Measurements from ENCODE around the gene RRH. TPM values are rescaled to one million over a fixed set of nuclear protein-coding genes. Genes with fewer than 3 reads are reported as not detected.

The RRH gene
- total and polyA plus RNA-seq, 2 of the 13 experiments (the other 11 are each of a cell fraction or from before 2014, with no cell fraction given), result 0.07 to 0.17 TPM

DNA sequence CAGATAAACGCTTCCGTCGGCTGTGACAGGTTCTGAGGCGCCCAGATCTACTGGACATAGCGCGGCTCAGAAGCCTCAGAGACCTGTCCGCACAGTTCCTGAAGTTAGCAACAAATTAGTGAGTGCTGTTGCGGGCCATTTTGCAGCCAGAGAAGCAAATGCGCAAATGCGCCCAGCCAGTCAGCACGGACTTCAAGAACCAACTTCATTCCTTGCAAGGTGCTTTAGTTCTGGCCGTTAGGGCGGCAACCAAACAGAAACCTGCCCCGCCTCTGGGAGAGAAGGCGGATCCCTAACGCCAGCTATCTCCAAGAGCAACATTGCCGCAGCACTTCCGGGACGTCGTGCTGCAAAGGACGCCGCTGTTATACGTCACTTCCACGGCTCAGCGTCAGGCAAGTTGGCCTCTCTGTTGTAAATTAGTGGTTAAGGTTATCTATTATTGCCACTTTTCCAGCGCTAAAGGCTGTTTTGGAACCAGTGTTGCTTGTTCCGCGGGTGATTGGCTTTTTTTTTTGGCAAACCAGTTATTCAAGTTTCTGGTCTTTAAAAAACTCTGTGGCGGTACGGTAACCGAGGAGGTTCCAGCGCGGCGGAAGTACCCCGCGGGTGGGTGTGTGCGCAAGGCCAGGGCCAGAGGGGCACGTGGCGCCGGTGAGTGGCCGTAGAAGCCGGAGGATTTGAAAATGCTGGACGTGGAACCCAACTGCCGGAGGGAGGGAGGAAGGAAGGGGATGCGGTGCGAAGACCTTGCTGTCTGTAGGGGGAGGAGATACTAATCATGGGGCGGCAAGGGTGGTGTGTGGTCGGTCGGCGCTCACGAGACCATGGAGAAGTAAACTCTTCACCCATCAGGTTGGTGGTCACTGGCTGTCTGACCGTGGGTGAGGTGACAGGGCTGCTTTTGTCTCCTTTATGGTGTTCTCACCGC lies 12.4 kb upstream of the RRH start, which contains the start of gene GAR1 (continued):
- TF ChIP-seq, protein P1, sequence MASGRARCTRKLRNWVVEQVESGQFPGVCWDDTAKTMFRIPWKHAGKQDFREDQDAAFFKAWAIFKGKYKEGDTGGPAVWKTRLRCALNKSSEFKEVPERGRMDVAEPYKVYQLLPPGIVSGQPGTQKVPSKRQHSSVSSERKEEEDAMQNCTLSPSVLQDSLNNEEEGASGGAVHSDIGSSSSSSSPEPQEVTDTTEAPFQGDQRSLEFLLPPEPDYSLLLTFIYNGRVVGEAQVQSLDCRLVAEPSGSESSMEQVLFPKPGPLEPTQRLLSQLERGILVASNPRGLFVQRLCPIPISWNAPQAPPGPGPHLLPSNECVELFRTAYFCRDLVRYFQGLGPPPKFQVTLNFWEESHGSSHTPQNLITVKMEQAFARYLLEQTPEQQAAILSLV (CRISPR knock-in tag; IDR thresholded peaks at IDR 0.05; ENCODE audit: borderline replicate concordance), result 0 out of 2 replicates have a peak, but pooled peaks have one; percentile 85
- no peak for TF ChIP-seq BRCA1 (CRISPR knock-in tag; IDR thresholded peaks at IDR 0.05)
- TF ChIP-seq ELF4 (CRISPR knock-in tag; IDR thresholded peaks at IDR 0.05; ENCODE audit: borderline replicate concordance), result peak; percentile 26; the same call in 1 of the 2 replicates
- TF ChIP-seq, protein P2, sequence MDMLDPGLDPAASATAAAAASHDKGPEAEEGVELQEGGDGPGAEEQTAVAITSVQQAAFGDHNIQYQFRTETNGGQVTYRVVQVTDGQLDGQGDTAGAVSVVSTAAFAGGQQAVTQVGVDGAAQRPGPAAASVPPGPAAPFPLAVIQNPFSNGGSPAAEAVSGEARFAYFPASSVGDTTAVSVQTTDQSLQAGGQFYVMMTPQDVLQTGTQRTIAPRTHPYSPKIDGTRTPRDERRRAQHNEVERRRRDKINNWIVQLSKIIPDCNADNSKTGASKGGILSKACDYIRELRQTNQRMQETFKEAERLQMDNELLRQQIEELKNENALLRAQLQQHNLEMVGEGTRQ (IDR thresholded peaks at IDR 0.05; ENCODE audit: low read depth, low read length), result no peak
- TF ChIP-seq, protein P2 (CRISPR knock-in tag; IDR thresholded peaks at IDR 0.05; ENCODE audit: borderline replicate concordance), result peak; percentile 75
- TF ChIP-seq NRL (CRISPR knock-in tag; IDR thresholded peaks at IDR 0.05; ENCODE audit: borderline replicate concordance), result 0 out of 2 replicates have a peak, but pooled peaks have one; percentile 14
- peak; percentile 59 for TF ChIP-seq SRSF1 (optimal IDR thresholded peaks at IDR 0.05; ENCODE audit: low read depth, low read length)
- peak; percentile 76 for TF ChIP-seq POLR2G (IDR thresholded peaks at IDR 0.05; ENCODE audit: low read depth, low read length)
- TF ChIP-seq, protein P3, sequence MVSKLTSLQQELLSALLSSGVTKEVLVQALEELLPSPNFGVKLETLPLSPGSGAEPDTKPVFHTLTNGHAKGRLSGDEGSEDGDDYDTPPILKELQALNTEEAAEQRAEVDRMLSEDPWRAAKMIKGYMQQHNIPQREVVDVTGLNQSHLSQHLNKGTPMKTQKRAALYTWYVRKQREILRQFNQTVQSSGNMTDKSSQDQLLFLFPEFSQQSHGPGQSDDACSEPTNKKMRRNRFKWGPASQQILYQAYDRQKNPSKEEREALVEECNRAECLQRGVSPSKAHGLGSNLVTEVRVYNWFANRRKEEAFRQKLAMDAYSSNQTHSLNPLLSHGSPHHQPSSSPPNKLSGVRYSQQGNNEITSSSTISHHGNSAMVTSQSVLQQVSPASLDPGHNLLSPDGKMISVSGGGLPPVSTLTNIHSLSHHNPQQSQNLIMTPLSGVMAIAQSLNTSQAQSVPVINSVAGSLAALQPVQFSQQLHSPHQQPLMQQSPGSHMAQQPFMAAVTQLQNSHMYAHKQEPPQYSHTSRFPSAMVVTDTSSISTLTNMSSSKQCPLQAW (CRISPR knock-in tag; IDR thresholded peaks at IDR 0.05), result 0 out of 2 replicates have a peak, but pooled peaks have one; percentile 34
- TF ChIP-seq, protein P4, sequence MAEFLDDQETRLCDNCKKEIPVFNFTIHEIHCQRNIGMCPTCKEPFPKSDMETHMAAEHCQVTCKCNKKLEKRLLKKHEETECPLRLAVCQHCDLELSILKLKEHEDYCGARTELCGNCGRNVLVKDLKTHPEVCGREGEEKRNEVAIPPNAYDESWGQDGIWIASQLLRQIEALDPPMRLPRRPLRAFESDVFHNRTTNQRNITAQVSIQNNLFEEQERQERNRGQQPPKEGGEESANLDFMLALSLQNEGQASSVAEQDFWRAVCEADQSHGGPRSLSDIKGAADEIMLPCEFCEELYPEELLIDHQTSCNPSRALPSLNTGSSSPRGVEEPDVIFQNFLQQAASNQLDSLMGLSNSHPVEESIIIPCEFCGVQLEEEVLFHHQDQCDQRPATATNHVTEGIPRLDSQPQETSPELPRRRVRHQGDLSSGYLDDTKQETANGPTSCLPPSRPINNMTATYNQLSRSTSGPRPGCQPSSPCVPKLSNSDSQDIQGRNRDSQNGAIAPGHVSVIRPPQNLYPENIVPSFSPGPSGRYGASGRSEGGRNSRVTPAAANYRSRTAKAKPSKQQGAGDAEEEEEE (CRISPR knock-in tag; IDR thresholded peaks at IDR 0.05; ENCODE audit: borderline replicate concordance), result 0 out of 2 replicates have a peak, but pooled peaks have one; percentile 40
- TF ChIP-seq SRY (CRISPR knock-in tag; IDR thresholded peaks at IDR 0.05), result peak; percentile 69; the same call in 1 of the 2 replicates
- peak; percentile 82 for TF ChIP-seq ZFX (CRISPR knock-in tag; IDR thresholded peaks at IDR 0.05; ENCODE audit: low read depth)
- 0 out of 2 replicates have a peak, but pooled peaks have one; percentile 80 for TF ChIP-seq WIZ (CRISPR knock-in tag; IDR thresholded peaks at IDR 0.05)
- TF ChIP-seq, protein P5, sequence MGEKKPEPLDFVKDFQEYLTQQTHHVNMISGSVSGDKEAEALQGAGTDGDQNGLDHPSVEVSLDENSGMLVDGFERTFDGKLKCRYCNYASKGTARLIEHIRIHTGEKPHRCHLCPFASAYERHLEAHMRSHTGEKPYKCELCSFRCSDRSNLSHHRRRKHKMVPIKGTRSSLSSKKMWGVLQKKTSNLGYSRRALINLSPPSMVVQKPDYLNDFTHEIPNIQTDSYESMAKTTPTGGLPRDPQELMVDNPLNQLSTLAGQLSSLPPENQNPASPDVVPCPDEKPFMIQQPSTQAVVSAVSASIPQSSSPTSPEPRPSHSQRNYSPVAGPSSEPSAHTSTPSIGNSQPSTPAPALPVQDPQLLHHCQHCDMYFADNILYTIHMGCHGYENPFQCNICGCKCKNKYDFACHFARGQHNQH (CRISPR knock-in tag; IDR thresholded peaks at IDR 0.05), result peak; percentile 72; the same call in 1 of the 2 replicates
- peak; percentile 96 for TF ChIP-seq GABPB1 (CRISPR knock-in tag; IDR thresholded peaks at IDR 0.05)
- TF ChIP-seq ARNTL (CRISPR knock-in tag; IDR thresholded peaks at IDR 0.05), result peak; percentile 65; the same call in 1 of the 2 replicates
- TF ChIP-seq MAFG (CRISPR knock-in tag; IDR thresholded peaks at IDR 0.05), result no peak
- peak; percentile 87 for TF ChIP-seq ELF3 (CRISPR knock-in tag; IDR thresholded peaks at IDR 0.05)
- no peak for TF ChIP-seq JDP2 (CRISPR knock-in tag; IDR thresholded peaks at IDR 0.05; ENCODE audit: borderline replicate concordance)
- TF ChIP-seq ZNF317 (CRISPR knock-in tag; IDR thresholded peaks at IDR 0.05), result peak; percentile 62; the same call in 1 of the 2 replicates
